Measurements from ENCODE around the gene TBC1D17.

The TBC1D17 gene

GRCh38 chr19:49877879-49878743 is 609 bp downstream of the TBC1D17 start:
- no peak for DNase-seq (ENCODE audit: low read depth, low spot score)

GRCh38 chr19:49878744-49879070 is 1.2 kb downstream of the TBC1D17 start:
- DNase-seq (ENCODE audit: low read depth, low spot score) = no peak

DNA sequence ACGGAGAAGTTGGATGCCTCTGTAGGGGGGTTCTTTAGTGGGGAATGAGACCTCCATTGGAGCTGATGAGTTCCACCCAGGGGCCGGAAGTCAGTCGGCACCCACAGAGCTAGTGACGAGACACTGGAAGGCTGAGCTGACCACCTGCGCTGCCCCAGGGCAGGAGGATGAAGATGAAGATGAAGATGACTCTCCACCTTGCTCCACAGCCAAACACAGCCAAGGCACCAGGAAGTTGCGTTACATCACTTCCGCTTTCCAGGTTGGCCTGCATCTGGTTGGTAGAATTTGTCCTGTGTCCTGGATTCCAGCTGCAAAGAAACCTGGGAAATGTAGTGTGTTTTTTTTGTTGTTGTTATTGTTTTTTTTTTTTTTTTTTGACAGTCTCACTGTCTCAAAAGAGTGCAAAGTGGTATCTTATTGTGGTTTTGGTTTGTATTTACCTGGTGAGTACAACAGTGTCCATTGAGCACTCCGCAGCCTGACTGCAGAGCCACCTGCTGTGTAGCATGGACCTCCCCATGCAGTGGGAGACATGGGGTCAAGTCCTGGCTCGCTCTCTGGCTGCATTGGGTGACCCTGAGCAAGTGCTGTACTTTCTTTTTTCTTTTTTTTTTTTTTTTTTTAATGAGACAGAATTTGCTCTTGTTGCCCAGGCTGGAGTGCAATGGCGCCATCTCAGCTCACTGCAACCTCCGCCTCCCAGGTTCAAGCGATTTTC is 1.9 kb downstream of the TBC1D17 start:
- no peak for DNase-seq (ENCODE audit: low read depth, low spot score)

GRCh38 chr19:49880162-49880869 is 2.8 kb downstream of the TBC1D17 start:
- DNase-seq (ENCODE audit: low read depth, low spot score) = no peak

DNA sequence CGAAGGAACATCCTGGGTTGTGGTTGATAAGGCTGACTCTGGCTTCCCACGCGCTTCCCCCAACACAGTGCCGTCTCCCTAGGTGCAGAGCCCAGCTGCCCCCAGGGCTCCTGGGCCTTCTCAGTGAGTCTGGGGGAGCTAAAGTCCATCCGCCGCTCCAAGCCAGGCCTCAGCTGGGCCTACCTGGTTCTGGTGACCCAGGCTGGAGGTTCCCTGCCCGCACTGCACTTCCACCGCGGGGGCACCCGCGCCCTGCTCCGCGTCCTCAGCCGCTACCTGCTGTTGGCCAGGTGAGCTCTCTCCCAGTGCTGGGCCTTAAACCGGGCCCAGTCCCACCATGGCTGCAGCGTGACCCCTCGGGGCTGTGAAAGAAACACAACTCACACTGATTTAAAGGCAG is 3.7 kb downstream of the TBC1D17 start:
- no peak for DNase-seq (ENCODE audit: low read depth, low spot score)

DNA sequence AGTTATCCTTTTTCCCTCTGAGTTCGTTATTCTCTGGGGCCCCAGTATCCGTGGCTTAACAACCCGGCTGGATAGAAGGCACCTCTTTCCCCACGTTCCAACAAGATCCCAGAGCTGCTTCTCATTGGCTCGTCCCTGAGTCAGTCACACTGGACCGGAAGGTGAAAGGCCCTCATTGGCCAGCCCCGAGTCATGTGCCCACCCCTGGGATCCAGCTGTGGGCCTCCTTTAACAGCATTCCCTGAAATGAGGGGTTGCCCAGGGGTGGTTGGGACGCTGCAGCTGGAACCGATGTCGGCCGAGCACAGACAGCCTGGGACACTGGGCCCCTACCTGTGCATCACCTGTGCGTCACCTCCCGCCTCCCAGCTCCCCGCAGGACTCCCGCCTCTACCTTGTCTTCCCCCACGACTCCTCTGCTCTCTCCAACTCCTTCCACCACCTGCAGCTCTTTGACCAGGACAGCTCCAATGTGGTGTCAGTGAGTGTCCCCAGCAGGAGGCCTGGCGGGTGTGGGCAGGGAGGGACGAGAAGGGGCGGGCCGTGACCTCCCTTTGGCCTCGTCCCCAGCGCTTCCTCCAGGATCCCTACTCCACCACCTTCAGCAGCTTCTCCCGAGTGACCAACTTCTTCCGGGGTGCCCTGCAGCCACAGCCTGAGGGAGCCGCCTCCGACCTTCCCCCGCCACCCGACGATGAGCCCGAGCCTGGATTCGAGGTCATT is 4.3 kb downstream of the TBC1D17 start:
- no peak for DNase-seq (ENCODE audit: low read depth, low spot score)

- DNase-seq (ENCODE audit: low read depth, low spot score) = no peak
Measured at GRCh38 chr19:49882643-49883042, 5.1 kb downstream of the TBC1D17 start.

DNA sequence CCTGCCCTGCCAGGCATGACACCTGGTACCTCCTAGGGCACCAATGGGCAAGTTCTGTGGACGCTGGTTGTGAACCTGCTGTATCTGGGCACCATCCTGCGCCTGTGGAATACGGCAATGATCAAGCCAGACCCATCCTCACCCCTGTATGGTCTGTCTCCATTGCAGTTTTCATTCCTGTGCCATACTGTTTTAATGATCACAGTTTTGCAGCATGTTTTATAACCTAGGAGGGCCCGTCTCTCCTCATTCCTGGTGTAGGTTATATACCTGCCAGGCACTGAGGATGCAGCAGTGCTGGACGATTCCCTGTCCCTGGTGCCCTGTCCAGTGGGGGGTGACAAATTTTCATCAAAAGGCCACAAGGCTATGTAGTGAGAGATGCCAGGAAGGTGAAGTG is 5.6 kb downstream of the TBC1D17 start:
- DNase-seq (ENCODE audit: low read depth, low spot score) = no peak

- DNase-seq (ENCODE audit: low read depth, low spot score) = no peak
Measured at GRCh38 chr19:49884109-49884508, 6.6 kb downstream of the TBC1D17 start.

GRCh38 chr19:49884760-49885159 is 7.3 kb downstream of the TBC1D17 start:
- DNase-seq (ENCODE audit: low read depth, low spot score) = no peak

- DNase-seq (ENCODE audit: low read depth, low spot score) = no peak
Measured at GRCh38 chr19:49887037-49887664, 9.6 kb downstream of the TBC1D17 start.

- no peak for DNase-seq (ENCODE audit: low read depth, low spot score)
Measured at GRCh38 chr19:49887665-49888509, 10.4 kb downstream of the TBC1D17 start.

GRCh38 chr19:49888510-49888824 is 11.0 kb downstream of the TBC1D17 start:
- no peak for DNase-seq (ENCODE audit: low read depth, low spot score)

- DNase-seq (ENCODE audit: low read depth, low spot score) = no peak
Measured at GRCh38 chr19:49889038-49889686, 11.7 kb downstream of the TBC1D17 start.

GRCh38 chr19:49889687-49890348 is 12.3 kb downstream of the TBC1D17 start:
- DNase-seq (ENCODE audit: low read depth, low spot score) = no peak

DNA sequence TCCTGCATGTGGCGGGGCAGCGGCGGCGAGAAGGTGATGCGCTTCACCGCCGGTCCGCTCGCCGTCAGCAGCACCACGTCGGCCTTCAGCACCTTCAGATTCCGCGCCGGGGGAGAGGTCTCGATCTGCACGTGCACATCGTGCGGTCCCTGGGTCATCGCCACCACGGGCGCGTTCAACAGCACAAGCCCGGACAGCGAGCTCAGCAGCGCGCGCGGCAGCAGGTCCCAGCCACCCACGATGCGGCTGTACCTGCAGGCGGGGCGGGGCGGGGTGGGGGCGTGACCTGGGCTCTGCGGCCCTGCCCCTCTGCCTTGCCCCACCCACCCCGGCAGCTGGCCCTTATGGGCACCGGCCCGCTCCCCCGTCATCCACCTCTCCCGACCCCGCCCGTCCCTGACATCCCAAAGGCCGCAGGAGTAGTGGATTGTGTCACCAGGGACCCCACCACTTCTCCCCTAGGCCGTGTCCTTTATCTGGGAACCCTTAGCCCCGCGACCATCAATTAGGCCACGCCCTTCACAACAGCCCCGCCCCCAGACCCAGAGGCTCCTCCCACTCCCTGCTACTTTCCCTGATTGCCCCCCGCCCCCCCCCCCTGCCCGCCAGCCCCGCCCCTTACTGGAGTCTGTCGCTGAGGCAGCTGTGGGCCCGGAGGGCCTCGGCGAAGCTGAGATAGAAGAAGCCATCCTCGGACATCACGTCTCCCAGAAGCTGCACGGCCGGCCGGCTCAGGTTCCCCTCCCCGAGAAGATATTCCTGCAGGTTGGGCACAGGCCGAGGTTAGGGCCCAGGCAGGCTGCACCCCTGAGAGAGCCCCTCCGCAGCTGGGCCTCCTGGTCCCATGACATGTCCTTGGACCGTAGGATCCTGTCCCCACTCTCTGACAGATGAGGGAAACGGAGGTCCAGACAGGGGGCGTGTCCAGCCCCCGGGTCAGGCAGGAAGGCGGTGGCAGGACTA is 13.1 kb downstream of the TBC1D17 start:
- DNase-seq (ENCODE audit: low read depth, low spot score) = no peak

- no peak for DNase-seq (ENCODE audit: low read depth, low spot score)
Measured at GRCh38 chr19:49891393-49891792, 13.9 kb downstream of the TBC1D17 start.

DNA sequence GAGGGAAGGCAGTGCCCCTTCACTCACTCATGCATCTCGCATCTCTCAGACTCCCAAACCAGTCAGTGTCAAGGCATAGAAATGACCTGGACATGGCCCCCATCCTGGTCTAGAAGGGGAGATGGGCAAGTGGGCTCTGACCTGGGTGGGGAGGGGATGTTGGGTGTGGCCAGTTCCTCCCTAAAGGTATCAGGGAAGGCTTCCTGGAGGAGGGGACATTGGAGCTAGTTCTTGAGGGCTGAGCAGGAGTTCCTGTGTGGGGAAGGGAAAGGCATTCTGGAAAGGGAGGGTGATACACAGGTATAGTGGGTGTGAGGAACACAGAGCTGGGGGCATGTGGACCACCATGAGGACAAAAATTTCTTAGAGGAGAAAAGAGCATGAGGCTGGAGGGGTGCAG is 15.2 kb downstream of the TBC1D17 start:
- DNase-seq (ENCODE audit: low read depth, low spot score) = no peak

Measured in iPS DF 19.7 (cell line).